K562 (cell line): ENCODE measurements around the gene SF3A2. TPM values are rescaled to one million over a fixed set of nuclear protein-coding genes. Genes with fewer than 3 reads are reported as not detected.
A peak's percentile ranks its signal among the peaks of the same experiment; 100 is the strongest.

Experiments
- ATAC-seq: fragments of 200-7000 bp; cut with Tn5 transposase; 3 replicates; pipeline ENCODE4 v1.9.1; 2020; ENCODE audit warnings: moderate library complexity
- BruUV-seq: library from RNA; stranded (reverse); fragments of 400-500 nt; replicated peaks from 2 replicates; lab custom pipeline; 2021; lab: Mats Ljungman, UMichigan
- CTCF ChIA-PET: fragments of 300-600 bp; formaldehyde crosslinking; extraction: SDS; loops from one replicate; lab custom pipeline; 2021; ENCODE audit warnings: low intra/inter-chr PET ratio; lab: Yijun Ruan, JAX
- POLR2A ChIA-PET: fragments of 300-600, 350-650 bp; sonication (Branson Sonifier 250); formaldehyde crosslinking; extraction: SDS; loops from one replicate; lab custom pipeline; 2021; ENCODE audit warnings: antibody characterized with exemption, inconsistent platforms; lab: Yijun Ruan, JAX
- DNase-seq, 4 experiments: peaks; one replicate each; pipeline versions ENCODE4 v3.0.0 to v3.0.0-alpha.2; 2011 to 2018; ENCODE audit warnings: low spot score in 3 of 4, mixed read lengths in 3 of 4; ENCODE audit errors: extremely low read depth in 1 of 4
- FAIRE-seq: peaks from 2 replicates; lab custom pipeline; 2011; peaks lifted over from hg19 to GRCh38; lab: Jason Lieb, UNC
- H2AFZ ChIP-seq: 2 replicates; pipeline ENCODE4 v1.6.0; 2011; ENCODE audit warnings: low read depth, low read length, control low read depth, inconsistent platforms
- H3K27ac ChIP-seq: fragments of 200-600 bp; 3 replicates; pipeline ENCODE4 v1.8.0; 2011; ENCODE audit warnings: low read depth, mild to moderate bottlenecking, control low read depth, inconsistent platforms, low read length, moderate library complexity, mixed read lengths; ENCODE audit errors: extremely low read depth
- H3K27me3 ChIP-seq, 2 experiments: fragments of 300-600 bp in 1 of 2; 2 replicates in 1 of 2; 3 replicates in 1 of 2; pipeline versions ENCODE4 v1.6.0 to v1.8.0; 2011; ENCODE audit warnings: inconsistent platforms in 2 of 2, low read length in 2 of 2, mild to moderate bottlenecking in 1 of 2, mixed read lengths in 1 of 2, moderate library complexity in 1 of 2; ENCODE audit not compliant: control insufficient read depth in 2 of 2, insufficient read depth in 2 of 2
- H3K36me3 ChIP-seq: fragments of 300-600 bp; 3 replicates; pipeline ENCODE4 v1.8.0; 2011; ENCODE audit warnings: mild to moderate bottlenecking, low read length, inconsistent platforms; ENCODE audit not compliant: control insufficient read depth, insufficient read depth
- H3K4me1 ChIP-seq, 2 experiments: fragments of 200-600 bp in 1 of 2; replicated peaks in 1 of 2; 2 replicates in 1 of 2; 3 replicates in 1 of 2; pipeline versions ENCODE4 v1.5.1 to v1.8.0; 2011; ENCODE audit warnings: inconsistent platforms in 2 of 2, low read length in 2 of 2, mild to moderate bottlenecking in 1 of 2, mixed read lengths in 1 of 2, moderate library complexity in 1 of 2; ENCODE audit not compliant: control insufficient read depth in 2 of 2, insufficient read depth in 2 of 2
- H3K4me2 ChIP-seq: 2 replicates; pipeline ENCODE4 v1.6.1; 2011; ENCODE audit warnings: low read length, control low read depth, inconsistent platforms, mixed read lengths; ENCODE audit not compliant: insufficient read depth
- H3K4me3 ChIP-seq: fragments of 200-600 bp; sonication (generic), shearing (Covaris generic); 2 replicates; pipeline ENCODE4 v1.5.1; 2016; ENCODE audit warnings: control low read depth, inconsistent platforms
- H3K79me2 ChIP-seq: fragments of 200-600 bp; 3 replicates; pipeline ENCODE4 v1.8.0; 2011; ENCODE audit warnings: low read length, inconsistent platforms; ENCODE audit not compliant: control insufficient read depth, insufficient read depth
- H3K9ac ChIP-seq, 2 experiments: 2 replicates each; pipeline versions ENCODE4 v1.6.0 to v1.6.1; 2011; ENCODE audit warnings: low read depth in 2 of 2, low read length in 2 of 2, control low read depth in 1 of 2, inconsistent platforms in 1 of 2, mild to moderate bottlenecking in 1 of 2, mixed read lengths in 1 of 2; ENCODE audit not compliant: insufficient read depth in 1 of 2
- H3K9me1 ChIP-seq: one replicate; pipeline ENCODE4 v1.6.0; 2011; ENCODE audit warnings: inconsistent platforms, mild to moderate bottlenecking, low read length, moderate library complexity; ENCODE audit not compliant: control insufficient read depth, insufficient read depth
- H3K9me3 ChIP-seq: replicated peaks from 2 replicates; pipeline ENCODE4 v1.5.1; 2011; ENCODE audit warnings: low read depth, low read length, inconsistent platforms; ENCODE audit not compliant: control insufficient read depth, insufficient read depth
- H4K20me1 ChIP-seq: replicated peaks from 2 replicates; pipeline ENCODE4 v1.6.1; 2011; ENCODE audit warnings: low read length, inconsistent platforms, mixed read lengths; ENCODE audit not compliant: control insufficient read depth, insufficient read depth
- KAT7 ChIP-seq: sonication (generic); formaldehyde crosslinking; IDR thresholded peaks from 2 replicates; pipeline ENCODE4 v1.8.0; 2022; ENCODE audit warnings: missing genetic modification reagents, mild to moderate bottlenecking, borderline replicate concordance
- NFYB ChIP-seq: IDR thresholded peaks from 2 replicates; pipeline ENCODE4 v1.6.1; 2011; ENCODE audit warnings: mild to moderate bottlenecking, moderate library complexity; ENCODE audit not compliant: insufficient read length; ENCODE audit errors: extremely low read depth
- POLR2AphosphoS5 ChIP-seq: IDR thresholded peaks from 2 replicates; pipeline ENCODE4 v1.6.1; 2011; ENCODE audit warnings: mild to moderate bottlenecking, low read depth, low read length, moderate library complexity; ENCODE audit not compliant: control insufficient read depth, insufficient read depth
- POLR2G ChIP-seq: fragments of 200-400 bp; formaldehyde crosslinking; IDR thresholded peaks from 2 replicates; pipeline ENCODE4 v1.6.1; 2017; ENCODE audit warnings: low read depth, mild to moderate bottlenecking, antibody characterized with exemption, low read length, moderate library complexity
- RBM22 ChIP-seq: fragments of 200-400 bp; formaldehyde crosslinking; IDR thresholded peaks from 2 replicates; pipeline ENCODE4 v1.6.1; 2018; ENCODE audit warnings: low read length, low read depth; ENCODE audit not compliant: poor library complexity, severe bottlenecking
- TAF1 ChIP-seq: IDR thresholded peaks from 2 replicates; pipeline ENCODE4 v1.6.1; 2011; ENCODE audit warnings: mild to moderate bottlenecking, low read length, moderate library complexity; ENCODE audit not compliant: insufficient read depth, control insufficient read depth, severe bottlenecking; ENCODE audit errors: extremely low read depth
- ZNF134 ChIP-seq: fragments of 250-450 bp; sonication (Bioruptor Pico); conservative IDR thresholded peaks from 2 replicates; pipeline ENCODE4 v1.4.0; 2020
- WGBS: fragments of 100-300 bp; shearing (Covaris generic); methylation state at CpG from one replicate; pipeline ENCODE4 v1.1.6; 2016; ENCODE audit warnings: low coverage, mixed read lengths; ENCODE audit not compliant: insufficient coverage; ENCODE audit errors: missing lambda C conversion rate; 5-methylcytosine and 5-hydroxymethylcytosine counted together
- in situ Hi-C: fragments of 300-500 bp; cut with MboI; formaldehyde crosslinking; loops from 4 replicates; pipeline ENCODE4 v1.15.0; 2018; ENCODE audit warnings: inconsistent platforms, mixed read lengths
- intact Hi-C: fragments of 100-400 bp; cut with micrococcal nuclease; formaldehyde crosslinking; loops from 2 replicates; pipeline ENCODE4 v1.14.2; 2022
- polyA plus RNA-seq, 8 experiments: library from polyadenylated mRNA; depleted of rRNA in 4 of 8; stranded (reverse) in 5 of 8; unstranded in 3 of 8; fragments of >200 nt; fragmentation: Nextera tagmentation in 2 of 8; fragmentation: Illumina TruSeq in 1 of 8; extraction: Ambion mirVana in 2 of 8; extraction: Trizol in 1 of 8; gene quantifications; 2 replicates each; pipeline versions ENCODE4 v1.2.1 to v1.2.3, GENCODE V29; 2011 to 2014; ENCODE audit warnings: inconsistent platforms in 1 of 8, missing spikeins in 1 of 8
- total RNA-seq, 7 experiments: library from RNA; depleted of rRNA in 6 of 7; stranded (reverse); fragments of >200 nt in 6 of 7; fragmentation: Illumina TruSeq in 2 of 7; extraction: Trizol in 2 of 7; gene quantifications; 2 replicates each; pipeline versions ENCODE4 v1.2.1 to v1.2.3, GENCODE V29; 2011 to 2021; ENCODE audit warnings: low replicate concordance in 1 of 7
- TF ChIP-seq, protein P1 (sequence below): fragments of 450-650 bp; IDR thresholded peaks from 2 replicates; pipeline ENCODE4 v1.6.1; 2016

Gene SF3A2
- total and polyA plus RNA-seq, 9 of the 15 experiments (the other 6 are each of a cell fraction or from before 2014, with no cell fraction given) = 0.17 to 194 (median 22.8) TPM

- no TSS peak for BruUV-seq
- Histone ChIP-seq H3K79me2 (no peaks in the 10 kb centered on the region), H3K27me3 (no peaks in the 10 kb centered on the region)
- TF ChIP-seq KAT7 (CRISPR knock-in tag) (no peak), POLR2AphosphoS5 (peak; percentile 2; the same call in 1 of the 2 replicates), ZNF134 (CRISPR knock-in tag) (no peak), POLR2G (peak; percentile 62)
- TF ChIP-seq, all 486 proteins: peak for 2
- FAIRE-seq (no peak), DNase-seq (no peak), ATAC-seq (no peak)
- CTCF ChIA-PET = no interaction called here
- Histone ChIP-seq H3K27ac (no peak overlapping the region), H3K36me3 (peaks cover 95% of the 10 kb centered on the region; the same call in 2 of the 3 replicates), H3K9me3 (no peaks in the 10 kb centered on the region), H3K9ac (peak overlapping the region in 1 of 2 experiments; percentile 64; a peak in 2 of 4 replicates), H3K4me1 (peaks cover 0 to 40% of the 10 kb centered on the region in 2 experiments; a peak in 3 of 5 replicates), H2AFZ (no peak overlapping the region), H3K9me1 (no peaks in the 10 kb centered on the region), H3K4me2 (no peak overlapping the region), H3K4me3 (no peak overlapping the region), H4K20me1 (0 out of 2 replicates have a peak, but pooled peaks cover 9% of the 10 kb centered on the region)
- 94% methylated on average over 15 of the region's 17 CpGs for WGBS
- intact Hi-C loops (no loop called here), in situ Hi-C loops (no loop called here)
- POLR2A ChIA-PET = interaction anchor here (0.6 kb wide), 1 partner anchor 46 kb away, joined by 3 read pairs; no protein-coding TSS in a partner anchor
Observed at GRCh38 chr19:2214251-2214650, 22.4 kb upstream of the SF3A2 start.

DNA sequence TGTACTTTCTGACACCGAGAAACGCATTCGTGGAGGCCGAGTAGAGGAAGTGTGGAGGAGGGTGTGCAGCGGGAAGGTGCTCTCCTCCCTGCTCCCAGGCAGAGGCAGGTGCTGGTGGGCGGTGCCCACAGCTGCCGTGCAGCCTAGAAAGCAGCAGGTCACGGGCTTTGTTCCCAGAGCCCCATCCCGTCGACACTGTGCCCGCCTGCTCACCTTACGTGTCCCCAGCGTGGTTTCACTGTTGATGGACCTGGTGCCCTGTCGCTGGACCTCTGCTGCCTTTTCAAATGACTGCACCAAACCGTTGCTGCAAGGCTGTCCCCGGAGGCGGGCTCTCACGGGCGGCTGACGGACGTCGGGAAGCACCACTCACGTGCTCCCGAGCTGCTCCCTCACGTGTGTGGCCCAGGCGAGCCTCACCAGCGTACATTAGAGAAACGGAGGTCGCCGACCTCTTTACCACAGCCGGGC lies 21.3 kb upstream of the SF3A2 start:
- Histone ChIP-seq H3K27ac (no peak overlapping the region), H2AFZ (no peak overlapping the region), H3K9ac (no peak overlapping the region), H4K20me1 (0 out of 2 replicates have a peak, but pooled peaks cover 9% of the 10 kb centered on the region), H3K9me1 (no peaks in the 10 kb centered on the region), H3K36me3 (peaks cover 95% of the 10 kb centered on the region; the same call in 2 of the 3 replicates), H3K79me2 (no peaks in the 10 kb centered on the region), H3K4me3 (no peak overlapping the region), H3K4me1 (peaks cover 0 to 31% of the 10 kb centered on the region in 2 experiments; a peak in 3 of 5 replicates), H3K9me3 (no peaks in the 10 kb centered on the region), H3K27me3 (no peaks in the 10 kb centered on the region), H3K4me2 (no peak overlapping the region)
- TF ChIP-seq RBM22 = peak; percentile 73
- no peak for TF ChIP-seq TAF1
- TF ChIP-seq, protein P1, sequence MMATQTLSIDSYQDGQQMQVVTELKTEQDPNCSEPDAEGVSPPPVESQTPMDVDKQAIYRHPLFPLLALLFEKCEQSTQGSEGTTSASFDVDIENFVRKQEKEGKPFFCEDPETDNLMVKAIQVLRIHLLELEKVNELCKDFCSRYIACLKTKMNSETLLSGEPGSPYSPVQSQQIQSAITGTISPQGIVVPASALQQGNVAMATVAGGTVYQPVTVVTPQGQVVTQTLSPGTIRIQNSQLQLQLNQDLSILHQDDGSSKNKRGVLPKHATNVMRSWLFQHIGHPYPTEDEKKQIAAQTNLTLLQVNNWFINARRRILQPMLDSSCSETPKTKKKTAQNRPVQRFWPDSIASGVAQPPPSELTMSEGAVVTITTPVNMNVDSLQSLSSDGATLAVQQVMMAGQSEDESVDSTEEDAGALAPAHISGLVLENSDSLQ = peak; percentile 78
- TF ChIP-seq NFYB = peak; percentile 10
- peak; percentile 56 for TF ChIP-seq POLR2G
- peak; percentile 40; the same call in 2 of the 3 replicates for ATAC-seq
- 86% methylated on average over 25 of the region's 31 CpGs for WGBS
- peak in 1 of 4 experiments; percentile 52 for DNase-seq
- intact Hi-C loops (no loop called here), in situ Hi-C loops (no loop called here)
- no TSS peak for BruUV-seq
- no peak for FAIRE-seq
- ChIA-PET CTCF (no interaction called here), POLR2A (interaction anchor here (0.6 to 1.2 kb wide), 6 partner anchors 13 to 1367 kb away, joined by 3 to 4 read pairs (median 3); no protein-coding TSS in a partner anchor)
